Caco-2 (cell line): ENCODE results near the gene CDON. TPM values are rescaled to one million over a fixed set of nuclear protein-coding genes. Genes with fewer than 3 reads are reported as not detected.

Source experiments
- BruUV-seq: library from RNA; stranded (reverse); fragments of 400-500 nt; replicated peaks from 2 replicates; lab custom pipeline; 2021; lab: Mats Ljungman, UMichigan
- CTCF ChIA-PET: fragments of 300-600 bp; sonication (Branson Sonifier 250); formaldehyde crosslinking; loops from one replicate; lab custom pipeline; 2022; ENCODE audit warnings: antibody characterized with exemption; lab: Charles Lee
- POLR2A ChIA-PET: fragments of 300-600 bp; sonication (Branson Sonifier 250); formaldehyde crosslinking; loops from one replicate; lab custom pipeline; 2022; ENCODE audit warnings: antibody characterized with exemption; lab: Charles Lee
- DNase-seq, 2 experiments: peaks; one replicate each; pipeline versions ENCODE4 v3.0.0 to v3.0.0-alpha.2; 2020 to 2022
- H3K27me3 ChIP-seq: replicated peaks from 2 replicates; pipeline ENCODE4 v1.6.0; 2011; ENCODE audit warnings: low read length; ENCODE audit not compliant: control insufficient read depth, insufficient read depth
- H3K36me3 ChIP-seq: 2 replicates; pipeline ENCODE4 v1.5.1; 2011; ENCODE audit warnings: low read length; ENCODE audit not compliant: control insufficient read depth, insufficient read depth
- H3K4me1 ChIP-seq: fragments of 250-450 bp; sonication (Bioruptor Pico); 2 replicates; pipeline ENCODE4 v1.5.1; 2020; ENCODE audit warnings: mild to moderate bottlenecking
- H3K4me3 ChIP-seq: 2 replicates; pipeline ENCODE4 v1.5.1; 2011; ENCODE audit warnings: low read depth, mild to moderate bottlenecking, control low read depth, low read length
- H3K9me3 ChIP-seq: fragments of 250-450 bp; sonication (Bioruptor Pico); 2 replicates; pipeline ENCODE4 v1.5.1; 2020; ENCODE audit warnings: mild to moderate bottlenecking, moderate library complexity
- H3K27ac Mint-ChIP-seq: one replicate; pipeline ENCODE4 v1.8.0; 2022; ENCODE audit warnings: mixed read lengths; ENCODE audit not compliant: unreplicated experiment
- H3K27me3 Mint-ChIP-seq: one replicate; pipeline ENCODE4 v1.8.0; 2022; ENCODE audit warnings: mixed read lengths; ENCODE audit not compliant: insufficient read depth, unreplicated experiment
- H3K36me3 Mint-ChIP-seq: one replicate; pipeline ENCODE4 v1.8.0; 2022; ENCODE audit warnings: mild to moderate bottlenecking, mixed read lengths; ENCODE audit not compliant: insufficient read depth, unreplicated experiment
- H3K4me1 Mint-ChIP-seq: one replicate; pipeline ENCODE4 v1.8.0; 2022; ENCODE audit warnings: low read depth, mixed read lengths; ENCODE audit not compliant: unreplicated experiment
- H3K4me3 Mint-ChIP-seq: one replicate; pipeline ENCODE4 v1.8.0; 2022; ENCODE audit warnings: mild to moderate bottlenecking, moderate library complexity, mixed read lengths; ENCODE audit not compliant: unreplicated experiment
- H3K9me3 Mint-ChIP-seq: one replicate; pipeline ENCODE4 v1.8.0; 2022; ENCODE audit warnings: mixed read lengths; ENCODE audit not compliant: unreplicated experiment
- CTCF ChIP-seq, 2 experiments: fragments of 200-600 bp in 1 of 2; IDR thresholded peaks; 1 replicate in 1 of 2; 2 replicates in 1 of 2; pipeline versions ENCODE4 v1.5.1 to v1.8.0; 2011 to 2022; ENCODE audit warnings: antibody characterized with exemption in 1 of 2, control low read depth in 1 of 2, inconsistent platforms in 1 of 2, low read depth in 1 of 2, low read length in 1 of 2, mild to moderate bottlenecking in 1 of 2, moderate library complexity in 1 of 2; ENCODE audit not compliant: insufficient read depth in 1 of 2, severe bottlenecking in 1 of 2, unreplicated experiment in 1 of 2
- intact Hi-C: fragments of 100-400 bp; cut with micrococcal nuclease; formaldehyde crosslinking; loops from one replicate; pipeline ENCODE4 v1.10.0; 2022; ENCODE audit not compliant: unreplicated experiment
- total RNA-seq: library from RNA; stranded (reverse); gene quantifications from 2 replicates; pipeline ENCODE4 v1.2.3, GENCODE V29; 2022

The CDON gene
- total RNA-seq, 1 experiment from 2014 or later: 6.8 TPM

- no peaks in the 10 kb centered on the region for H3K27me3 Mint-ChIP-seq
- H3K4me1 Mint-ChIP-seq: no peaks in the 10 kb centered on the region
- BruUV-seq: no TSS peak
- H3K36me3 ChIP-seq: no peaks in the 10 kb centered on the region
- H3K9me3 Mint-ChIP-seq: no peaks in the 10 kb centered on the region
- no peak overlapping the region for H3K4me3 ChIP-seq
- no peaks in the 10 kb centered on the region for H3K27me3 ChIP-seq
- H3K4me3 Mint-ChIP-seq: no peak overlapping the region
- intact Hi-C loops: no loop called here
- no peak overlapping the region for H3K27ac Mint-ChIP-seq
- DNase-seq: no peak
- no peaks in the 10 kb centered on the region for H3K4me1 ChIP-seq
- CTCF ChIA-PET: no interaction called here
- H3K36me3 Mint-ChIP-seq: no peaks in the 10 kb centered on the region
- no peaks in the 10 kb centered on the region for H3K9me3 ChIP-seq
- no peak for TF ChIP-seq CTCF (IDR thresholded peaks at IDR 0.05; ENCODE audit: insufficient read depth in 1 of 2, low read depth in 1 of 2, low read length in 1 of 2, severe bottlenecking in 1 of 2, unreplicated experiment in 1 of 2)
- POLR2A ChIA-PET: no interaction called here
These were observed 47.5 kb upstream of the CDON start for GRCh38 chr11:126109941-126110731.

GRCh38 chr11:126106594-126107328, 44.1 kb upstream of the CDON start:
- H3K9me3 Mint-ChIP-seq: no peaks in the 10 kb centered on the region
- intact Hi-C loops: no loop called here
- H3K36me3 Mint-ChIP-seq: no peaks in the 10 kb centered on the region
- Histone ChIP-seq H3K9me3 (no peaks in the 10 kb centered on the region), H3K4me1 (no peaks in the 10 kb centered on the region), H3K4me3 (no peak overlapping the region), H3K36me3 (no peaks in the 10 kb centered on the region), H3K27me3 (no peaks in the 10 kb centered on the region)
- H3K4me1 Mint-ChIP-seq: no peaks in the 10 kb centered on the region
- no TSS peak for BruUV-seq
- no peak overlapping the region for H3K4me3 Mint-ChIP-seq
- POLR2A ChIA-PET: no interaction called here
- TF ChIP-seq CTCF (IDR thresholded peaks at IDR 0.05; ENCODE audit: insufficient read depth in 1 of 2, low read depth in 1 of 2, low read length in 1 of 2, severe bottlenecking in 1 of 2, unreplicated experiment in 1 of 2): no peak
- H3K27ac Mint-ChIP-seq: no peak overlapping the region
- H3K27me3 Mint-ChIP-seq: no peaks in the 10 kb centered on the region
- CTCF ChIA-PET: no interaction called here
- DNase-seq: no peak

- no TSS peak for BruUV-seq
These were observed 43.0 kb upstream of the CDON start for GRCh38 chr11:126105748-126106080.

More at GRCh38 chr11:126105748-126106080, 43.0 kb upstream of the CDON start:
- no peaks in the 10 kb centered on the region for H3K4me1 Mint-ChIP-seq
- Histone ChIP-seq H3K36me3 (no peaks in the 10 kb centered on the region), H3K9me3 (no peaks in the 10 kb centered on the region), H3K4me3 (no peak overlapping the region), H3K27me3 (no peaks in the 10 kb centered on the region), H3K4me1 (no peaks in the 10 kb centered on the region)
- no peaks in the 10 kb centered on the region for H3K36me3 Mint-ChIP-seq
- POLR2A ChIA-PET: no interaction called here
- peak overlapping the region; percentile 16 for H3K27ac Mint-ChIP-seq
- H3K4me3 Mint-ChIP-seq: no peak overlapping the region
- TF ChIP-seq CTCF (IDR thresholded peaks at IDR 0.05; ENCODE audit: insufficient read depth in 1 of 2, low read depth in 1 of 2, low read length in 1 of 2, severe bottlenecking in 1 of 2, unreplicated experiment in 1 of 2): no peak
- CTCF ChIA-PET: interaction anchor here (0.5 kb wide), 1 partner anchor 18 kb away, joined by 3 read pairs; no protein-coding TSS in a partner anchor
- no peaks in the 10 kb centered on the region for H3K27me3 Mint-ChIP-seq
- no peak for DNase-seq
- no peaks in the 10 kb centered on the region for H3K9me3 Mint-ChIP-seq
- intact Hi-C loops: no loop called here
